ENCODE results near the gene EPS15. TPM values are rescaled to one million over a fixed set of nuclear protein-coding genes. Genes with fewer than 3 reads are reported as not detected.
"Not testable (repeated sequence)": the region's sequence is repeated elsewhere in the genome, so short reads cannot be mapped to it uniquely, and the experiment has no call there.

EPS15 gene
- total and polyA plus RNA-seq, 9 donors: 20.9 to 84.0 (median 68.4) TPM

DNA sequence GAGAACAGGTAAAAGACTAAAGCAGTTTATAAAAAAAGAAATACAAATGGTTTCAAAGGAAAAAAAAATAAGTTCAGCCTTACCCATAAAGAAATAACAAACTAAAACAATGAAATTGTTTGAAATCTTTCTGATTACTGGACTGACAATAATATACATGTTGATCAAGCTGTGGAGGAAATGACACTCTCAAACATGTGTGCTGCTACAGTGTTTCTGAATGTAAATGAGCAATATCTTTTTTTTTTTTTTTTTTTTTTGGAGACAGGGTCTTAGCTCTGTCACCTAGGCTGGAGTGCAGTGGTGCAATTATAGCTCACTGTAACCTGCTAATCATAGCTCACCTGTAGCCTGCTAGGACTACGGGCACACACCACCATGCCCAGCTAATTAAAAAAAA, 6.5 kb downstream of the EPS15 start:
- intact Hi-C loops (cut with DNase I): no loop called here
- DNase-seq: no peak
- Histone ChIP-seq H3K4me1 (ENCODE audit: insufficient read depth) (peaks cover 7% of the 10 kb centered on the region), H3K27ac (no peak overlapping the region), H3K36me3 (no peaks in the 10 kb centered on the region), H3K4me3 (no peak overlapping the region), H3K9me3 (no peaks in the 10 kb centered on the region), H3K27me3 (no peaks in the 10 kb centered on the region)
- TF ChIP-seq, protein P1, sequence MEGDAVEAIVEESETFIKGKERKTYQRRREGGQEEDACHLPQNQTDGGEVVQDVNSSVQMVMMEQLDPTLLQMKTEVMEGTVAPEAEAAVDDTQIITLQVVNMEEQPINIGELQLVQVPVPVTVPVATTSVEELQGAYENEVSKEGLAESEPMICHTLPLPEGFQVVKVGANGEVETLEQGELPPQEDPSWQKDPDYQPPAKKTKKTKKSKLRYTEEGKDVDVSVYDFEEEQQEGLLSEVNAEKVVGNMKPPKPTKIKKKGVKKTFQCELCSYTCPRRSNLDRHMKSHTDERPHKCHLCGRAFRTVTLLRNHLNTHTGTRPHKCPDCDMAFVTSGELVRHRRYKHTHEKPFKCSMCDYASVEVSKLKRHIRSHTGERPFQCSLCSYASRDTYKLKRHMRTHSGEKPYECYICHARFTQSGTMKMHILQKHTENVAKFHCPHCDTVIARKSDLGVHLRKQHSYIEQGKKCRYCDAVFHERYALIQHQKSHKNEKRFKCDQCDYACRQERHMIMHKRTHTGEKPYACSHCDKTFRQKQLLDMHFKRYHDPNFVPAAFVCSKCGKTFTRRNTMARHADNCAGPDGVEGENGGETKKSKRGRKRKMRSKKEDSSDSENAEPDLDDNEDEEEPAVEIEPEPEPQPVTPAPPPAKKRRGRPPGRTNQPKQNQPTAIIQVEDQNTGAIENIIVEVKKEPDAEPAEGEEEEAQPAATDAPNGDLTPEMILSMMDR (IDR thresholded peaks at IDR 0.05): no peak
- TF ChIP-seq POLR2A (IDR thresholded peaks at IDR 0.05) (no peak), EP300 (IDR thresholded peaks at IDR 0.05) (no peak)
- WGBS, 3 donors: 94 to 100% (median 95%) methylated on average over 1 of the region's 1 CpG

DNA sequence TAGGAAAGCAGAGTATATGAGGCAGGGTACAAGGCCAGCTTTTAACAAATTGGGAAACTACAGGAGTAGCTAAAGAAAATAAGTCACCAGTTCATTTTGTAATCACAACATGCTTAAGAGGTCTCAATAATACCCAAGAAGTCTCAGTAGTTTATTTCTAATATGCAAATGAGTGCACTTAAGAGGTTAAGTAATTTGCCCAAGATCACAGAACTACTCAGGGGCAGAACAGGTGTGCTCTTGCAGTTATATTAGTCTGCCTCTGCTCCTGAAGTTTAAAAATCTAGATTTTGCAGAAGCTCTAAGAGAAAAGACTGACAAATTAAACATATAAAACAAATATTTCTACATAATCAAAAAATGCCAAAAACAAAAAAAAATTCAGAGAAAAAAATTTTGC, 6.9 kb downstream of the EPS15 start:
- Histone ChIP-seq H3K4me1 (ENCODE audit: insufficient read depth) (peaks cover 10% of the 10 kb centered on the region), H3K27ac (no peak overlapping the region)
- intact Hi-C loops (cut with DNase I): no loop called here

DNA sequence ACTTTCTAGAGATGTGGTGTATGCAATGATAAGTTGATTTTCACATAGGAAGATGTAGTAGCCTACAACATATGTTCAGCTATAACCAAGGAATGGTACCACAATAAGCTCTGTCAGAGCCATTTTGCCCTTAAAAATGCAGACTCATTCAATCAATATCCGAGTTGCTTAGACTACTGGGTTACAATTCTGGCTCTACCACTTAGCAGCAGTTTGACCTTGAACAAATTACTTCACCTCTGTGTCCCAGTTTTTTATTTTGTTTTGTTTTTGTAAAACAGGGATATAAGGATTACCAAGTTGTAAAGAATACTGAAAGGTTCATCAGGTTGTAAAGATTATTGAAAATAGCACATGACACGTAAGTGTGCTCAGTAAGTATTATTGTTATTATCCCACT, 9.3 kb downstream of the EPS15 start:
- WGBS, 3 donors: 24 to 28% (median 27%) methylated on average over 2 of the region's 2 CpGs
- Histone ChIP-seq H3K36me3 (no peaks in the 10 kb centered on the region), H3K27ac (no peak overlapping the region), H3K9me3 (no peaks in the 10 kb centered on the region), H3K4me1 (ENCODE audit: insufficient read depth) (peaks cover 7% of the 10 kb centered on the region), H3K4me3 (no peak overlapping the region), H3K27me3 (no peaks in the 10 kb centered on the region)
- DNase-seq: no peak
- intact Hi-C loops (cut with DNase I): no loop called here
- TF ChIP-seq POLR2A (IDR thresholded peaks at IDR 0.05) (no peak), EP300 (IDR thresholded peaks at IDR 0.05) (no peak)
- TF ChIP-seq, protein P1 (IDR thresholded peaks at IDR 0.05): no peak

More for the DNA sequence above, 6.9 kb downstream of the EPS15 start:
- Histone ChIP-seq H3K27me3 (no peaks in the 10 kb centered on the region), H3K36me3 (no peaks in the 10 kb centered on the region), H3K9me3 (no peaks in the 10 kb centered on the region), H3K4me3 (no peak overlapping the region)
- no peak for DNase-seq
- TF ChIP-seq EP300 (IDR thresholded peaks at IDR 0.05) (no peak), POLR2A (IDR thresholded peaks at IDR 0.05) (no peak)

DNA sequence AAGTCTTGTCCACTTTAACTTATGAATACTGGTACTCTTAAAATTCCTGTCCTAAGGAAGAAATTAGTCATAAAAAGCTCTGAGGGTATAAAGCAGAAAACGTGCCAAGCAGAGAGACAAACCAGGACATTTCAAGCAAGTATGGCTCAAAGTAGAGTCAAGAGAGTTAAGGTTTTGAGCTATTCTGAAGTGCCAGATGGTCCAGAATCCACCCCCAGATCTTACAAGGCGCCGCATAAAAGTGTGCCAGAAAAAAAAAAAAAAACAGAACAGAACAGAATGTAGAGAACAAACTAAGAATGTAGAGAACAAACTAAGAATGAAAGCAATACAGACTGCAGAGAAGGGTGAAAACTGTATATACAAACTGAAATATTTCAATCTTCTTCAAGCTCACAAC, 12.5 kb downstream of the EPS15 start:
- Histone ChIP-seq H3K4me1 (ENCODE audit: insufficient read depth) (peaks cover 7% of the 10 kb centered on the region), H3K27me3 (no peaks in the 10 kb centered on the region), H3K36me3 (no peaks in the 10 kb centered on the region), H3K27ac (no peak overlapping the region), H3K9me3 (no peaks in the 10 kb centered on the region), H3K4me3 (no peak overlapping the region)
- intact Hi-C loops (cut with DNase I): no loop called here
- DNase-seq: no peak
- WGBS, 3 donors: 2 to 9% (median 7%) methylated on average over 3 of the region's 3 CpGs
- TF ChIP-seq POLR2A (IDR thresholded peaks at IDR 0.05) (no peak), EP300 (IDR thresholded peaks at IDR 0.05) (no peak)
- TF ChIP-seq, protein P1 (IDR thresholded peaks at IDR 0.05): no peak

DNA sequence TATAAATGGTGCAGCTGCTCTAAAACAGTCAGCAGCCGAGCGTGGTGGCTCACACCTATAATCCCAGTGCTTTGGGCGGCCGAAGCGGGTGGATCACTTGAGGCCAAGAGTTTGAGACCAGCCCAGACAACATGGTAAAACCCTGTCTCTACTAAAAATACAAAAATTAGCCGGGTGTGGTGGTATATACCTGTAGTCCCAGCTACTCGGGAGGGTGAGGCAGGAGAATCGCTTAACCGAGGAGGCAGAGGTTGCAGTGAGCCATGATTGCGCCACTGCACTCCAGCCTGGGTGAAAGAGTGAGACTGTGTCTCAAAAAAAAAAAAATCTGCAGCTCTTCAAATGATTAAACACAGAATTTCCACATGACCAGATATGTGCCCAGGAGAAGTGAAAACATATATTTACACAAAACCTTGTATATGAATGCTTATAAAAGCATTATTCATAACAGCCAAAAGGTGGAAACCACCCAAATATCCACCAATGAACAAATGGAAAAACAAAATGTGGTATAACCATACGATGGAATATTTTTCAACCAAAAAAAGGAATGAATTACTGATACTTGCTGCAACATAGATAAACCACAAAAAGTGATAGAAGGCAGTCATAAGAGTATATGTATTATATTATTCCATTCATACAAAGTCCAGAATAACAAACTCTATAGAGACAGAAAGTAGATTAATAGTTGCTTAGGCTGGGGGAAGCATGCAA, 14.1 kb downstream of the EPS15 start:
- no peak for DNase-seq
- TF ChIP-seq EP300 (IDR thresholded peaks at IDR 0.05) (no peak), POLR2A (IDR thresholded peaks at IDR 0.05) (no peak)
- TF ChIP-seq, protein P1 (IDR thresholded peaks at IDR 0.05): no peak
- Histone ChIP-seq H3K36me3 (no peaks in the 10 kb centered on the region), H3K4me1 (ENCODE audit: insufficient read depth) (peaks cover 3% of the 10 kb centered on the region), H3K27ac (no peak overlapping the region), H3K27me3 (no peaks in the 10 kb centered on the region), H3K9me3 (no peaks in the 10 kb centered on the region), H3K4me3 (no peak overlapping the region)
- intact Hi-C loops (cut with DNase I): no loop called here
- 90 to 96% (median 96%) methylated on average over 11 of the region's 11 CpGs for WGBS, 3 donors

DNA sequence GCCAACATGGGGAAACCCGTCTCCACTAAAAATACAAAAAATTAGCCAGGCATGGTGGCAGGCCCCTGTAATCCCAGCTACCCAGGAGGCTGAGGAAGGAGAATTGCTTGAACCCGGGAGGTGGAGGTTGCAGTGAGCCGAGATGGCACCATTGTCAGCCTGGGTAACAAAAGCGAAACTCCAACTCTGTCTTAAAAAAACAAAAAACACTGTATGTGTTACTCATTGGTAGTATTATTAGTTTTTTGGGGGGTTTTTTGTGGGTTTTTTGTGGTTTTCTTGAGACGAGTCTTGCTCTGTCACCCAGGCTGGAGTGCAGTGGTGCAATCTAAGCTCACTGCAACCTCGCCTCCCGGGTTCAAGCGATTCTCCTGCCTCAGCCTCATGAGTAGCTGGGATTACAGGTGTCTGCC, 17.8 kb downstream of the EPS15 start:
- H3K4me3 ChIP-seq; DNase-seq; intact Hi-C loops (cut with DNase I); H3K27me3 ChIP-seq; H3K36me3 ChIP-seq; H3K9me3 ChIP-seq; H3K27ac ChIP-seq; H3K4me1 ChIP-seq (ENCODE audit: insufficient read depth): not testable (repeated sequence)
- 91 to 97% (median 92%) methylated on average over 8 of the region's 8 CpGs for WGBS, 3 donors

All from ovary (tissue), 9 donors.